ENCODE data around the gene XRCC3. TPM values are rescaled to one million over a fixed set of nuclear protein-coding genes. Genes with fewer than 3 reads are reported as not detected.
A peak's percentile ranks its signal among the peaks of the same experiment; 100 is the strongest.

The XRCC3 gene
- total RNA-seq, 1 donor from 2014 or later: 75.8 TPM

GRCh38 chr14:103711516-103712431 lies 3.5 kb downstream of the XRCC3 start:
- no peak for DNase-seq
- peak overlapping the region; percentile 48 for H3K27ac Mint-ChIP-seq
- H3K4me3 Mint-ChIP-seq: no peak overlapping the region
- H3K36me3 Mint-ChIP-seq (ENCODE audit: low read depth): peaks cover 24% of the 10 kb centered on the region
- H3K9me3 Mint-ChIP-seq: no peaks in the 10 kb centered on the region
- H3K4me1 Mint-ChIP-seq: peaks cover 22% of the 10 kb centered on the region
- intact Hi-C loops (cut with micrococcal nuclease): no loop called here
- H3K27me3 Mint-ChIP-seq: no peaks in the 10 kb centered on the region

- H3K4me3 Mint-ChIP-seq: no peak overlapping the region
- H3K27ac Mint-ChIP-seq: no peak overlapping the region
- no peak for DNase-seq
- H3K9me3 Mint-ChIP-seq: no peaks in the 10 kb centered on the region
- intact Hi-C loops (cut with micrococcal nuclease): no loop called here
- peaks cover 20% of the 10 kb centered on the region for H3K4me1 Mint-ChIP-seq
- H3K36me3 Mint-ChIP-seq (ENCODE audit: low read depth): peaks cover 24% of the 10 kb centered on the region
- no peaks in the 10 kb centered on the region for H3K27me3 Mint-ChIP-seq
Measured at GRCh38 chr14:103710771-103711377, 4.4 kb downstream of the XRCC3 start.

DNA sequence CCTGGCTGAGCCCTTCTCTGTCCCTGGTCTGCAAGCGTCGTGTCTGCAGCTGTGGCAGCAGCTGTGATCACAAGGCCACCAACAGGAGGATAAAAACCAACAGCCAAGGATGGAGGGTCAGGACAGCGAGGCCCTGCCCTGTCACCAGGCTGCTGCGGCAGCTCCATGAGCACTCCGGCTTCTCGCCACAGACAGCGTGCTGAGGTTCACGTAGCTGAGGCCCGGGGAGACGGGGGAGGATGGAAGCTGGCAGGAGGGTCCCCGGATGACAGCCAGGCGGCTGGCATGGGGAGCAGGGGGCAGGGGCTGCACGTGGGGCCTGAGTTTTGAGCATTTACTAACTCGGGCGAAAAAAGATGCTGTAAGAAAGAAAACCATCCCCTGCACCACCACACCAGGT lies 5.4 kb downstream of the XRCC3 start:
- intact Hi-C loops (cut with micrococcal nuclease): no loop called here
- Mint-ChIP-seq H3K4me3 (no peak overlapping the region), H3K4me1 (peaks cover 21% of the 10 kb centered on the region), H3K27me3 (no peaks in the 10 kb centered on the region), H3K36me3 (ENCODE audit: low read depth) (peaks cover 24% of the 10 kb centered on the region), H3K9me3 (no peaks in the 10 kb centered on the region), H3K27ac (no peak overlapping the region)
- DNase-seq: no peak

- intact Hi-C loops (cut with micrococcal nuclease): no loop called here
- Mint-ChIP-seq H3K4me1 (peaks cover 15% of the 10 kb centered on the region), H3K9me3 (no peaks in the 10 kb centered on the region), H3K27me3 (no peaks in the 10 kb centered on the region), H3K4me3 (no peak overlapping the region), H3K36me3 (ENCODE audit: low read depth) (peaks cover 28% of the 10 kb centered on the region), H3K27ac (peak overlapping the region; percentile 37)
- no peak for DNase-seq
Measured at GRCh38 chr14:103708750-103709187, 6.5 kb downstream of the XRCC3 start.

- DNase-seq: no peak
- H3K4me1 Mint-ChIP-seq: peaks cover 5% of the 10 kb centered on the region
- no peaks in the 10 kb centered on the region for H3K27me3 Mint-ChIP-seq
- H3K36me3 Mint-ChIP-seq (ENCODE audit: low read depth): peaks cover 30% of the 10 kb centered on the region
- H3K9me3 Mint-ChIP-seq: no peaks in the 10 kb centered on the region
- no peak overlapping the region for H3K4me3 Mint-ChIP-seq
- intact Hi-C loops (cut with micrococcal nuclease): no loop called here
- H3K27ac Mint-ChIP-seq: no peak overlapping the region
Measured at GRCh38 chr14:103707329-103708263, 7.7 kb downstream of the XRCC3 start.

DNA sequence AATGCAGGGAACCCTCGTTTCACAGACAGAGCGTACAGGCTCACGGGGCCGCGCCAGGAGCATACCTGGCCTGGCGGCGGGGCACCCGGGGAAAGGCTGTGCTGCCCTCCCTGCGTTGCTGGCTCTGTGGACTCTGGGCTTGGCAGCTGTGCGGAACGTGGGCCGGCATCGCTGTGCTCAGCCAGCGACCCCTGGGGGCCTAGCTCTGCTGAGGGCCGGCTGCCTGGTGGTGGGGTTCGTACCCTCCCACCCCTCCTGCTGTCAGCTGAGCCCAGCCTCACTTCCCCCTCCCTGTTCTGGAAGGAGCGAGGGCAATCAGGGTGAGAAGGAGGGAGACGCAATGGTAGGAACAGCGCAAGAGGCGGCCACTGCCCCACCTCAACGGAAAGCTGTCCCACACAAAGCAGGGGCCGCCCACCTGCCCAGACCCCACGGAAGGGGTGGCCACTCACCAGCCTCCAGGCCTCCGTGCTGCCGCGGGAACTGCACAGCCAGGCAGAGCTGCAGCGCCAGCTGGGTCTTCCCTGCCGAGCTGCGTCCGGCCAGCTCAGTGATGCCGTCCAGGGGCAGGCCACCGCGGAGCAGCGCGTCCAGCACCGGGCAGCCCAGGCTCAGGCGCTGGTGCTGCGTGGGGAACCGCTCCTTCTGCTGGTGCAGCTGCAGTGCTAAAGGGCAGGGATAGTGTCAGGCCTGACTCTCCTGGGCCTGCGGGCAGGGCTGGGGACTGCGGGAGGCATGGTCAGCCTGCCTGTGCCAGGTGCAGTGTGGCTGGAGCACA lies 8.5 kb downstream of the XRCC3 start:
- H3K27me3 Mint-ChIP-seq: no peaks in the 10 kb centered on the region
- peaks cover 34% of the 10 kb centered on the region for H3K36me3 Mint-ChIP-seq (ENCODE audit: low read depth)
- no peak overlapping the region for H3K4me3 Mint-ChIP-seq
- no peaks in the 10 kb centered on the region for H3K9me3 Mint-ChIP-seq
- intact Hi-C loops (cut with micrococcal nuclease): no loop called here
- H3K27ac Mint-ChIP-seq: no peak overlapping the region
- DNase-seq: no peak
- peaks cover 5% of the 10 kb centered on the region for H3K4me1 Mint-ChIP-seq

DNA sequence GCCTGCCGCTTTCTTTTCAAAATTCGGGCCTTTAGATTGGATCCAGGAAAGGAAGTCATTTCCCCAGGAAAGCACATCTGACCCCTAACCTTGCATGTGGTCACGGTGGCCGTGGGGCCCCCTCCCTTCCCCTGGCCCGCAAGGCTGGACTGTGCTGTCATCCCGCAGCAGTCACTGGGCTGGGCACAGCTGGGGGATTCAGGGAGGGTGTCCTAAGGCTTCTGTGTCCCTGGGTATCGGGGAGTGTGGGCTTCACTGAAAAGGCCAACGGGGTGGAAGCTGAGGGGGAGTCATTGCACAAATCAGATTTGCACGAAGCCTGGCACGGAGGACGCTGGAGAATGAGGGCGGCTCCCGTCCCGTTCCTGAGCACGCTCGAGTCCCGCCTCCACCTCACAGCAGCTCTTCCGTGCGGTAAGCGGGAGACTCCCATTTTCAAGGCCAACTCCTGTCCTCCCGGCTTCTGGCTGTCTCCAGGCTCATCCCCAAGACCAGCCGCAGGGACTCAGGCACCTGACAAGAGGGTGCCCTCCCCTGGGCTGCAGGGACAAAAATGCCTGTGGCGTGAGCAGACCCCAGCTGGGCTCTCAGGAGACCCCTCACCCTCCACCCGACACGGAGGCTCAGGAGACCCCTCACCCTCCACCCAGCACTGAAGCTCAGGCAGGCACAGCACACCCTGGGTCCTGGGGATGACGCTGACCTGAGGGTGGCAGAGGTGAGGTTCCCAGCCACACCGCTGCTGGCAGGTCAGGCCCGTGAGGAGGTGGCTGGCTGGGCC lies 9.6 kb downstream of the XRCC3 start:
- DNase-seq: no peak
- H3K4me3 Mint-ChIP-seq: no peak overlapping the region
- H3K36me3 Mint-ChIP-seq (ENCODE audit: low read depth): peaks cover 33% of the 10 kb centered on the region
- no peaks in the 10 kb centered on the region for H3K9me3 Mint-ChIP-seq
- intact Hi-C loops (cut with micrococcal nuclease): no loop called here
- H3K27me3 Mint-ChIP-seq: no peaks in the 10 kb centered on the region
- H3K4me1 Mint-ChIP-seq: peaks cover 3% of the 10 kb centered on the region
- no peak overlapping the region for H3K27ac Mint-ChIP-seq

DNA sequence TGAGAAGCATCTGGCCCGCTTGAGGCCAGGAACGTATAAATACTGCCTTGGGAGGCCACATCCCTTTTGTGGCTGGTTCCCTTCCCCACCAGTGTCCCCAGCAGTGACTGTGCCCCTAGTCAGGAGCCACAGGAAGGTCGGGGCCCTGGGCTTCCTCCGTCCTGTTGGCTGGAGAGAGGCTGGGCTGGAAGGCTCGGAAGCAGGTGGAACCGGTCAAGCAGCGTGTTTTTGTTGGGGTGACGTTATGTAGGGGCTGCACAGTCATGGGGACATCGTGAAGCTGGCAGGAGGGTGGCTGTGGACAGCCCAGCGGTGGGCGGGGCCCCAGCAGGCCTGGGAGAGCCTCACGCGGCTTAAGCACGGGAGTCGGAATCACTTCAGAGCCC lies 10.1 kb downstream of the XRCC3 start:
- Mint-ChIP-seq H3K27me3 (no peaks in the 10 kb centered on the region), H3K36me3 (ENCODE audit: low read depth) (peaks cover 32% of the 10 kb centered on the region), H3K4me3 (no peak overlapping the region), H3K9me3 (no peaks in the 10 kb centered on the region), H3K4me1 (peaks cover 3% of the 10 kb centered on the region), H3K27ac (no peak overlapping the region)
- intact Hi-C loops (cut with micrococcal nuclease): no loop called here
- no peak for DNase-seq

DNA sequence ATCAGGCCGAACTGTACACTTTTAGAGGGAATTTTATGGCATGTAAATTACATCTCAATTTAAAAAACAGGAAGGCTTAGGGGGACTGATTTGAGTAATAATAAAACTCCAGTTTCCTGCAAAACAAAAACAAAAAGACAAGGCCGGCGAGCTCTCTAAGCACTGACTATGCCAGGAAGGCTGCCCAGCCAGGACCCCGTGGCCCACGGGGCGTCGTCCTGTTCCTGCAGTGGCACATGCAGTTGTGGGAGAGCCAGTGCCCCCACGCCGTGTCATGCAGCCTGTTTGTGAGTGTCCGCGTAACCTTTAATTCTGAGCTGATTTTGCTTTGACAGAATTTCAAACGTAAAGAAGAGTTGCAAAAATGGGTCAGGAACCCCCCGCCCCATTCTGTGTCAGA lies 10.5 kb downstream of the XRCC3 start:
- Mint-ChIP-seq H3K4me3 (no peak overlapping the region), H3K27ac (no peak overlapping the region), H3K4me1 (peaks cover 3% of the 10 kb centered on the region), H3K9me3 (no peaks in the 10 kb centered on the region), H3K27me3 (no peaks in the 10 kb centered on the region), H3K36me3 (ENCODE audit: low read depth) (peaks cover 35% of the 10 kb centered on the region)
- no peak for DNase-seq
- intact Hi-C loops (cut with micrococcal nuclease): no loop called here

DNA sequence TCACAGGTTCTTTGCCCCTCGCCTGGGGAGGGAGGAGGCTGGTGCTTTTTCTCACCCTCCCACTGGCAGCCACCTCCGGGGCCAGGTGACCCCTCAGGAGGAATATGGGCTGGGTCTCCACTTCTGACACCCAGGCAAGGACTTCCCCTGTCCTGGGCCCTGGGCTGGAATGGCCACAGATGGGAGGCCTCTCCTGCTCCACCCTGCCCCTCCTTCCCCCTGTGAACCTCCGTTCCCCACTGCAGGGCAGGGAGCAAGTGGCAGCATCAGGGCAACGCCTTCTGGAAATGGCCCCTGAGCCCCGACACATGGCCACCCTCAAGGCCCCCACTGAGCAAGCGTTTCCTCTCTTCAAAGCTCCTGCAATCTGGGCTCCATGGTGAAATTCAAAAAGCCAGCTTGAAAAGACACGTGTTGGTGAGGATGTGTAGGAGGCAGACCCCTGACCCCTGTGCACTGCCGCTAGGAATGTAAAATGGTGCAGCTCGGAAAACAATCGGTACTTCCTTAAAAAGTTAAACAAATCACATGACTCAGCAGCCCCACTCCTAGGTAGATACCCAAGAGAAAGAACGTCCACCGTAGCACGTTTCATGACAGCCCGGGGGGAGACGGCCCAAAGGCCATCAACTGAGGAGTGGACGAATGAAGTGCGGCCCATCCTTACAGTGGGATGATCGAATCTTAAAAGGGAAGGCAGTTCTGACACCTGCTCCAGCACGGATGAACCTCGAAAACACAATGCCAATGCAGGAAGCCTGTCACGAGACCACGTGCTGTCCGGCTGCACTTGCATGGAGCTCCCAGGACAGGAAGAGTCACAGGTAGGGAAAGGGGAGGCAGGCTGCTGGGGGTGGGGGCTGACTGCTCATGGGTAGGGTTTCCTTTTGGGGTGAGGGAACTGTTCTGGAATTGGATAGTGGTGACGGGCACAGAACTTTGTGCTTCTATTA lies 11.5 kb downstream of the XRCC3 start:
- no peak for DNase-seq
- Mint-ChIP-seq H3K36me3 (ENCODE audit: low read depth) (peaks cover 33% of the 10 kb centered on the region), H3K9me3 (no peaks in the 10 kb centered on the region), H3K4me1 (peaks cover 3% of the 10 kb centered on the region), H3K4me3 (no peak overlapping the region), H3K27me3 (no peaks in the 10 kb centered on the region), H3K27ac (peak overlapping the region; percentile 60)
- intact Hi-C loops (cut with micrococcal nuclease): no loop called here

DNA sequence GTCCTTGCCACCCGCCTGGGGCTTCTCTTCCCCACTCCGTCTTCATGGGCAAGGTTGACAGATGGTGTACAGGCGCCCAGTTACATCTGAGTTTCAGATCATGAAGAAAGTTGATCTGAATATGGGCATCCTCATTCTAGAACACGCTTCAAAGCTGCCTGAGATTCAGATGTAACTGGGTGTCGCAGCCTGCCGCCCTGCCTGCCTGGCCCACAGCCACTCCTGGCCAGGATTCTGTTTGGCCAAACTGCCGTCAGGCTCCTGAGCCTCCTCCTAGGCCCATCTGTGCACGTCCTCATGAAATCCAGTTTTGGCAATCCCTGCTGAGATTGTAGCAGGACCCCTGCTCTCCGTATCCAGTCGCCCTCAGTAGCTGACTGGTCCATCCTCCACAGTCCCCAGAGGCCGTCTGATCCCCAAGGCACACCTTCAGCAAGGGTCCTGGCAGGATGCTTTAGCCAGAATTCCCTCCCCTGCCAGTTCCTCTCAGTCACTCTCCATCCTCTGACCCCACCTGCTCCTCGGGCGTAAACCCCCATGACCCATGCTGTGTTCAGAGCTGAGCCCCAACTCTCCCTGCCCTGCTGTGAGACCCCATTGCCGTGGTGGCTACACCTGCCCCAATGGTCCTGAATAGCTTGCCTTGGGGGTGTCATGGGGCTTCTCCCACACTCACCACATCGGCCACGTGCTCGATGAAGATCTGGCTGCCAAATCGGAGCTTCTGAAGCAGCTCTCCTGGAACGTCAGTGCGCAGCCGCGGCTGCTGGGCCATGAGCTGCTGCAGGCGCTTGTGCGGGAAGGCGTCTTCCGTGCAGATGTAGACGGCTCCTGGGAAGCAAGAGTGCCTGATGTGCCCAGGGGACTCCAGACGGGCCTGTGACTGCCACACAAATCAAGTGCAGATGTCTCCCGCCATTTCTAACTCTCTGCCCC lies 12.5 kb downstream of the XRCC3 start:
- Mint-ChIP-seq H3K4me1 (peaks cover 3% of the 10 kb centered on the region), H3K27me3 (no peaks in the 10 kb centered on the region), H3K9me3 (no peaks in the 10 kb centered on the region), H3K27ac (no peak overlapping the region), H3K4me3 (no peak overlapping the region), H3K36me3 (ENCODE audit: low read depth) (peaks cover 30% of the 10 kb centered on the region)
- intact Hi-C loops (cut with micrococcal nuclease): no loop called here
- no peak for DNase-seq

Measured in activated CD4-positive, alpha-beta T cell treated with anti-CD3 and anti-CD28 coated beads, Interleukin-2, amount 10 ng/mL, durations not matched to agents 24 days and 14 days (primary cell).